Loucy (cell line): ENCODE data around the gene TRPM1.

Experiments
- H2AFZ ChIP-seq: fragments of 200-600 bp; sonication (generic); 2 replicates; pipeline ENCODE4 v1.6.0; 2016; ENCODE audit warnings: antibody characterized with exemption, mild to moderate bottlenecking, low read length, moderate library complexity
- H3F3A ChIP-seq: fragments of 200-600 bp; 2 replicates; pipeline ENCODE4 v1.6.0; 2016; ENCODE audit warnings: antibody characterized with exemption, low read depth, mild to moderate bottlenecking
- H3K27me3 ChIP-seq: fragments of 200-600 bp; sonication (generic); 2 replicates; pipeline ENCODE4 v1.6.1; 2014; ENCODE audit warnings: low read length, mild to moderate bottlenecking; ENCODE audit not compliant: insufficient read depth, poor library complexity, severe bottlenecking
- H3K36me3 ChIP-seq: fragments of 200-600 bp; sonication (generic); 2 replicates; pipeline ENCODE4 v1.6.1; 2016; ENCODE audit warnings: low read length; ENCODE audit not compliant: insufficient read depth
- H3K4me1 ChIP-seq: fragments of 200-600 bp; sonication (generic); 2 replicates; pipeline ENCODE4 v1.5.1; 2014; ENCODE audit warnings: low read length, mild to moderate bottlenecking; ENCODE audit not compliant: insufficient read depth, poor library complexity, severe bottlenecking
- H3K4me2 ChIP-seq: fragments of 200-600 bp; sonication (generic); 2 replicates; pipeline ENCODE4 v1.6.0; 2014; ENCODE audit warnings: antibody characterized with exemption, low read length, low read depth, mild to moderate bottlenecking; ENCODE audit not compliant: poor library complexity, severe bottlenecking
- H3K4me3 ChIP-seq: fragments of 200-600 bp; sonication (generic); 2 replicates; pipeline ENCODE4 v1.5.1; 2014; ENCODE audit warnings: low read length, mild to moderate bottlenecking, mixed read lengths; ENCODE audit not compliant: poor library complexity, severe bottlenecking
- H3K79me2 ChIP-seq: fragments of 200-600 bp; sonication (generic); 2 replicates; pipeline ENCODE4 v1.6.1; 2014; ENCODE audit warnings: low read length; ENCODE audit not compliant: insufficient read depth
- H3K9ac ChIP-seq: fragments of 200-600 bp; sonication (generic); 2 replicates; pipeline ENCODE4 v1.6.0; 2014; ENCODE audit warnings: mild to moderate bottlenecking, low read depth, low read length, moderate library complexity; ENCODE audit not compliant: poor library complexity, severe bottlenecking
- H3K9me2 ChIP-seq: fragments of 200-600 bp; sonication (generic); replicated peaks from 2 replicates; pipeline ENCODE4 v1.6.1; 2016; ENCODE audit warnings: low read depth, low read length, mixed read lengths
- H3K9me3 ChIP-seq: fragments of 200-600 bp; sonication (generic); 2 replicates; pipeline ENCODE4 v1.6.1; 2014; ENCODE audit warnings: mild to moderate bottlenecking, antibody characterized with exemption, low read length, low read depth; ENCODE audit not compliant: insufficient read depth
- H4K20me1 ChIP-seq: fragments of 200-600 bp; sonication (generic); 2 replicates; pipeline ENCODE4 v1.6.0; 2014; ENCODE audit warnings: antibody characterized with exemption, low read length, mild to moderate bottlenecking; ENCODE audit not compliant: insufficient read depth, poor library complexity, severe bottlenecking
- CTCF ChIP-seq: fragments of 200-600 bp; sonication (generic); conservative IDR thresholded peaks from 2 replicates; pipeline ENCODE4 v1.5.1; 2014; ENCODE audit warnings: mild to moderate bottlenecking, antibody characterized with exemption, low read length
- EZH2phosphoT487 ChIP-seq: fragments of 200-600 bp; IDR thresholded peaks from 2 replicates; pipeline ENCODE4 v1.6.1; 2018; ENCODE audit warnings: antibody characterized with exemption, mild to moderate bottlenecking, moderate library complexity, borderline replicate concordance

Gene TRPM1

GRCh38 chr15:31065824-31066223 is 35.7 kb downstream of the TRPM1 start:
- H3F3A ChIP-seq = no peaks in the 10 kb centered on the region
- H2AFZ ChIP-seq = no peak overlapping the region
- H3K36me3 ChIP-seq = no peaks in the 10 kb centered on the region
- TF ChIP-seq CTCF (no peak), EZH2phosphoT487 (no peak)
- no peaks in the 10 kb centered on the region for H4K20me1 ChIP-seq
- H3K4me2 ChIP-seq = no peak overlapping the region
- H3K9ac ChIP-seq = no peak overlapping the region
- no peaks in the 10 kb centered on the region for H3K79me2 ChIP-seq
- no peaks in the 10 kb centered on the region for H3K27me3 ChIP-seq
- H3K4me3 ChIP-seq = no peak overlapping the region
- H3K9me3 ChIP-seq = no peaks in the 10 kb centered on the region
- H3K4me1 ChIP-seq = no peaks in the 10 kb centered on the region
- no peaks in the 10 kb centered on the region for H3K9me2 ChIP-seq

- H3K9ac ChIP-seq = no peak overlapping the region
- H3K4me2 ChIP-seq = no peak overlapping the region
- H3K9me2 ChIP-seq = no peaks in the 10 kb centered on the region
- no peak overlapping the region for H3K4me3 ChIP-seq
- H4K20me1 ChIP-seq = no peaks in the 10 kb centered on the region
- TF ChIP-seq EZH2phosphoT487 (no peak), CTCF (no peak)
- 0 out of 2 replicates have a peak, but pooled peaks cover 2% of the 10 kb centered on the region for H3K9me3 ChIP-seq
- no peaks in the 10 kb centered on the region for H3K27me3 ChIP-seq
- no peaks in the 10 kb centered on the region for H3F3A ChIP-seq
- no peak overlapping the region for H2AFZ ChIP-seq
- no peaks in the 10 kb centered on the region for H3K79me2 ChIP-seq
- H3K36me3 ChIP-seq = no peaks in the 10 kb centered on the region
- no peaks in the 10 kb centered on the region for H3K4me1 ChIP-seq
These were observed 38.6 kb downstream of the TRPM1 start for GRCh38 chr15:31062911-31063310.

- Histone ChIP-seq H4K20me1 (no peaks in the 10 kb centered on the region), H3K4me1 (no peaks in the 10 kb centered on the region), H3K9me3 (0 out of 2 replicates have a peak, but pooled peaks cover 3% of the 10 kb centered on the region), H3K4me2 (no peak overlapping the region), H3K9me2 (no peaks in the 10 kb centered on the region), H3K4me3 (no peak overlapping the region), H2AFZ (no peak overlapping the region), H3K9ac (no peak overlapping the region), H3K79me2 (no peaks in the 10 kb centered on the region), H3F3A (no peaks in the 10 kb centered on the region), H3K36me3 (no peaks in the 10 kb centered on the region), H3K27me3 (no peaks in the 10 kb centered on the region)
- TF ChIP-seq CTCF = no peak
- no peak for TF ChIP-seq EZH2phosphoT487
These were observed 39.1 kb downstream of the TRPM1 start for GRCh38 chr15:31062310-31062847.
